HTR-8/SVneo (cell line): ENCODE data around the gene TRHDE.

Source experiments
- DNase-seq: peaks from one replicate; pipeline ENCODE4 v3.0.0; 2011; ENCODE audit warnings: low spot score, mixed read lengths; ENCODE audit not compliant: insufficient read length
- FAIRE-seq: peaks from 2 replicates; lab custom pipeline; 2011; peaks lifted over from hg19 to GRCh38; lab: Jason Lieb, UNC

TRHDE gene

DNA sequence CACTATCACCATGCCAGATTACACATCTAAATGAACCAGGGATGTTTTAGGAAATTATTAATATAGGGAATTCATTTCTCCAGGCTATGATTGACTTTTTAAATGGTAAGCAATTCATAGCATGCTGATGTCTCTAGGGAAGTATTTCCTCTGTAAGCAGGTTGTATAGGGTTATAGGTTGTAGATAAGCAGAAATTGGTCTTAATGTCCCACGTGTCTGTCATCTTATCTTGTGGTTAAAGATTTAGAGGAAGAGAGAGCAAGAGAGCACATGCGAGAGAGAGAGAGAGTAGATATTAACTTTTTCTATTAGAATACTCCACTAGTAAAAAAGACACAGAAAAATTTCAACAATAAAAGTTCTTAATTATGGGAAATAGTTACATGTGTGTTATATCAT is 32.6 kb downstream of the TRHDE start:
- DNase-seq (no peak), FAIRE-seq (no peak)

DNA sequence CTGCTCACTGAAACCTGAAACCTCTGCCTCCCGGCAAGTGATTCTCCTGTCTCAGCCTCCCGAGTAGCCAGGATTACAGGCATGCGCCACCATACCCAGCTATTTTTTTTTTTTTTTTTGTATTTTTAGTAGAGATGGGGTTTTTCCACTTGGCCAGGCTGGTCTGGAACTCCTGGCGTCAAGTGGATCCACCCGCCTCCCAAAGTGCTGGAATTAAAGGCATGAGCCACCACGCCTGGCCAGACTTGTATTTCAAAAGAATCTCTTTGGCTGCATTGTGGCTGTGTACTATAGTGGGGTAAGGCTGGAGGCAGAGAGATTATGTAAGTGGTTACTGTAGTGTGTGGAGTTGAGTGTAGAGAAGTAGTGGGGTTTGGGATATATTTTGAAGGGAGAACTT is 35.1 kb downstream of the TRHDE start:
- DNase-seq (no peak), FAIRE-seq (no peak)

DNA sequence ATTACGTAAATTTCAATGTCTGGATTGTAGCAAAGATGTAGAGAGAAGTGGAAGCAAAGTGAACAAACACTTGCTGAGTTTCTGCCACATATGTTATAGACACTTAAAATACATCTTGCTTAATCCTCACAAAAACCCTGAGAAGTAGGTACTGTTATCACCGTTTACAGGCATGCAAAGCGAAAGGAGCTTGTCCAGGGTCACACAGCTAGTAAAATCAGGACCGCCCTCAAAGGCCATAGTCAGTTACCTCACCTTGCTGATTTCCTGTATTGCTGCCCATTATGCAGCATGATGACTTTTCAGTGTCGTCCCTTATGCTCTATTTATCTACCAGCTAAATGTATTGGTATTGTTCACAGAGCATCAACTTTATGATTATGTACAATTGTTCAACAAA is 39.8 kb downstream of the TRHDE start:
- FAIRE-seq: no peak
- no peak for DNase-seq

DNA sequence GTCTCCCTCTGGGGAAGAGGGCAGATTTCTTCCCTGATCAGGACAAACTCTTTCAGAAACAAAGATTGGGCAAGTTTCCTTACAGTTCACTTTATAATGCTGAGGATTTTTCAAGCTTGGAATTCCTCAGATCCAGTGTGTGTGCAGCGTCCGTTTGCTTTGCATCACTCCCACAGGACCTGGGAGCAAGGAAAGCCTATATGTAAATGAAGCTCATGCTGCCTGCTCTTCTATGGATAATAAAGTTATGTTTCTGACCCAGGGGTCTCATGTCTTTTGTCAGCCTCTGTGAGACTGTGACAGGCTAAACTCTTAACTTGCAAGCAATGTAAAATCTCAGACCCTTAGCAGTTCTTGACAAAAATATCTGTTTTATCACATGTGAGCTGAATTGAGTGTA is 41.6 kb downstream of the TRHDE start:
- FAIRE-seq: no peak
- no peak for DNase-seq

DNA sequence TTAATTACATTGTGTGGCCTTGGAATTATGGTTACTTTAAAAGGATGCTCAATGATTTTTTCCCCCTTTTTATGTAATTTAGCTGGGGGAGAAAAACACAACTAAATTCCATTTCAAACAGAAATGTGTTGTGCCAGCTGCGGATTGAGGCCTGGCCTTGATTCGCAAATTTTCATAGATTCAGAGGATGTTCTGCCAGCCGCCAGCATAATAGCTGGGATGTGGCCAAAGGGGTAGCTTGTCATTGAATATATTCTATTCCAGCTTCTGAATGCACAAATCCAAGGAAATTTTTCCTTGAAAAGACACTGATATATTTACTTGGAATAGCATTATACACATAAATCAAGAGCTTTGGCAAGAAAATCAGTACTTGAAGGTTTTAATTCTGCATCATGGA is 43.7 kb downstream of the TRHDE start:
- DNase-seq (no peak), FAIRE-seq (no peak)

DNA sequence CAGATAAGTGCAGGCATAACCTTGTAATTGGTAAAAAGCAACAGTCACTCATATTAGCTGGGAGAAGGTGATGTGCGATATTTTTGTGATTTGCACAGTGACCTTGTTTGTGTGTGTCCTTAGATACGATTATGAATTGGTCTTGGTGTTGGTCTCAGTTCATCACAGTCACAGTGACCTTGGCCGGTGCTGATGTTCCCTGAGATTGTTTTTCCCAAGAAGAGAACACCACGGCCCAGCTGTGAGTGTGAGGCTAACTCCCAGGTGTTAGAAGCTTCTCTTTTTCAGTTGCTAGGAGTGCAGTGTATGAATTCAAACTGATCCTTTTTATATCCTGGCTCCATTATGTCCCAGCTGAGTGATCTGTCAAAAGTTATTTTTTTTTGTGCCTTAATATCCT is 46.2 kb downstream of the TRHDE start:
- no peak for DNase-seq
- no peak for FAIRE-seq

DNA sequence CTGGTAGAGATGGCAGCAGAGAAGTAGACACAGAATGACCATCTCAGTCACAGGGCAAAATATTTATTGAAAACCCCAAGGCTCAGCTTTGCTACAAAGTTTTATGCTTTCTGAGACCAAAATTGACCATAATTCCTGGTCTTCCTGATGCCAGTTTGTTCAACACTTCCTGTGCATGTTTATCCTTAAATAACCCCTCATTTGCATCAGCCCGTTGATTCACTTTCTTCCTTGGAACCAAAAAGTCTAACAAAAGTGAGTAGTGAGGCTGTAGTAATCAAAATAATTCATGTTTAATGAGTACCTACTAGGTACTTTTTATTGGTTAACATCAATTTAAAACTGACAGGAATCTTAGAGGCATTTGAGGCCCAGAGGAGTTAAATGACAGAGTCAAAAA is 51.7 kb downstream of the TRHDE start:
- DNase-seq: no peak
- no peak for FAIRE-seq

DNA sequence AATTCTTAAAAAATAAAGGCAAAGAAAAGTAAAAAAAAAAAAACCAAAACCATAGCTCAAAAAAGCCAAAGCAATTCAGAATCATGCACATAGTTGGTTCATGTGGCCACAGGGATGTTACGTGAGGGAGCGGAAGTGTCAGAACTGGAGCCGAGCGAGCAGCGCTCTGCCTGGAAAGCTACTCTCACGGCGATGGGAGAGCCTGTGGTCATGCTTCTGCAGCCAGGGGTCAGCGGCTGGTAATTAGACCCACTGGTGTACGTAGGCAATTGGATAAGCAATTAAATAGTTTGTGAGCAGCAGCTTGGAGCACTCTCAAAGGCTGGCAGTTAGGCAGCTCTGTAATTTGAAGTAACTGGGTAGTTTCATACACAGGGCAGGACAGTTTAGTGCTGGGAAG is 58.1 kb downstream of the TRHDE start:
- FAIRE-seq (no peak), DNase-seq (no peak)

DNA sequence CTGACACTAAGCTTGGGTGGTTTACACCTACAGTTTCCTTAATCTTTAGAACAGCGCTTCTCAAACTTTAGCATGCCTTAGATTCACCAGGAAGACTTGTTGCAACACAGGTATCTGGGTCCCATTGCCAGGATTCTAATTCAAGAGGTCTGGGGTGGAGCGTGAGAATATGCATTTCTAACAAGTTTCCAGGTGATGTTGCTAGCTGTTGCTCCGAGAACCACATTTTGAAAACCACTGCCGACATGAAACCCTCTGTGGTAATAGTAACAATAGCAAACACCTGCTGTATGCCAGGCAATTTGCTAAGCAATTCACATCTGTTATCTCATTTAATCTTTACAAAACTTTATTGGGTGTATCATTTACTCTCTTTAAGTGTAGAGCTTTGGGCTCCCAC is 58.6 kb downstream of the TRHDE start:
- no peak for DNase-seq
- FAIRE-seq: no peak

DNA sequence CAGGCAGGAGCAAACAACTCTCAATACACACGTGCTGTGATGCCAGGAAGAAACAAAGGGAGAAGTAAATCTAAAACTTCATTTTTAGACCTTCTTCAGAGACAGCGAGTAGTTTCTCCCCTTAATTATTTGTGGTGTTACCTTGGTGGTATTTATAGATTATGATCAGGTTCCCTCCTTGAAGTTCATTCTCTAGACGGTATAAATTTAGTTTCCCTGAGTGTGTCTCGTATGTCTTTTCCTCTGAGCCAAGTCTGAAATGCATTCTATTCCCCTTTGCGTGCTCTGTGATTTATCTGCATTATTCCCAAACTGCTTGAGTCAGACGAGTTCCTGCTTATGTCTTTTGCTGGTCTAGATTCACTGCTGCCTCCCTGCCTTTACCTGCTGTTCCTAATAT is 65.2 kb downstream of the TRHDE start:
- DNase-seq (no peak), FAIRE-seq (no peak)

DNA sequence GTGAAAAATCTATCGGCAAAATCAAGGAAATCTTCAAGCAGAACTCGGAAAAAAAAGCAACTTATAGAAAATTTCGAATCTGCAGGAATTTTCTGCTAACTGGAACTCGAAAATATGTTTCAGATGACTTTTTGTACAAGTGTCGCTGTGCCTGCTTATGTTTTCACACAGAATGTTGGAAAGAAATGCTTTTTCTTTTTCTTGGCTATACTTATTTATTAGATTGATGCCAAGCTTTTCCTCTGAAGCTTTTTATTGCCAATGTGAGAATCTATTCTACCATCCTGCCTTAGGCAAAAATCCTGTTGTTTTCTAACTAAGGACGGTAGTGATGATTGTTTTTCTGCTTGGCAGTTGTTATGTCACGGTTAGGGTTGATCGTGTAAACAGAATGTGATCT is 65.8 kb downstream of the TRHDE start:
- DNase-seq: no peak
- FAIRE-seq: no peak

DNA sequence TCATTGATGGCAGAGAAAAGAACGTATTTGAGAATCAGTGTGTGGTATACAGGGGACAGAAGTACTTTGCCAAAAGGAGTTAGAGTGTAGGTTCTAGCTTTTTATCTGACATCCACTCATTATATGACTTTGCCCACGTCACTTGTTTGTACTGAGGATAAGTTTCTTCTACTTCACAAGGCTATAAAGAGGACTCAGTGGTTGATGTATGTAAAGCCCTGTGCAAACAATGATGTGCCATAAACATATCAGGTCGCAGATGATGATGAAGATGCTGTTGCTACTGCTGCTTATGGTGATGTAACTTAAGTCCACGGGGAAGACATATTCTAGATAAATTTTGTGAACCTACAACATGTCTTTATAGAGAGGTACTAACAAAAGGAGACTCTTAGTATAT is 66.3 kb downstream of the TRHDE start:
- no peak for FAIRE-seq
- DNase-seq: no peak

DNA sequence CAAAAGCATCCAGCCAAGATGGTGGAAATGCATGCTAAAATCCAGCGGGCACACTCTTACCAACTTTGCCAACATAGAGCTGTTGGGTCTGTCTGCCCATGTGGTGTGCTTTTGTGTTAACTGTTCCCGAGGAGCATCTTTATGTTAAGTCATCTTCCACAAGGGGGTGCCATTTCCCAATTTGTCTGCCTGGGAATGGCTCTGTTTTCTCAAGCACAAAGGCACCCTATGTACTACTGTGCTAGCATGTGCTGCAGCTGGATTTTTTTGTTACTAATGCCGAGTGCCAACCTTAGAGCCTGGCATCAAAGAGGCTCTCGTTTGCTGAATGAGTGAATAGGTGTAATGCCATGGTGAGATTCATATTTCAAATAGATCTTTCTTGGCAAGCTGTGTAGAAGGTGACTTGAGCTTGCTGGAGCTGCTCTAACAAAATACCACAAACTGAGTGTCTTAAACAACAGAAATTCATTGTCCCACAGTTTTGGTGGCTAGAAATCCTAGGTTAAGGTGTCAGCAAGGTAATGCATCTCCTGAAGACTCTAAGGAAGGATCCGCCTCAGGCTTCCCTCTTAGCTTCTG is 74.3 kb downstream of the TRHDE start:
- DNase-seq: peak; percentile 13
- peak; percentile 28 for FAIRE-seq

DNA sequence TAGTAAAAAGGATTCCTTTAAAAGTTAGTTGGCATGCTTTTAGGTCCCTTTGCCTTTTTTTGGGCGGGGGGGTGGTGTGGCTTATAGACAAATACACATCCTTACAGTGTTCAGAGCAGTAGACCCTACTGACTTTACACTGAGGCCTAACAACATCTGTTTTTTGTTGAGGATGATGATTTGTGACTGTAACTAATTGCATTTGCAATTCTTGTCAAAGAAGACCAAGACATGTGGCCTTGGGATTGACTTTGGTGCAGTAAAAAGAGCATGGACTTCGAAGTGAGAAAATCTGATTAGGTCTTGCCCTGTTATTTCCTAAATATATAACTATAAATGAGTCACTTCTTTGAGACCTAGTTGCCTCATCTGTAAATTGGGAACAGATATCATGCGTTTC is 77.3 kb downstream of the TRHDE start:
- DNase-seq: no peak
- FAIRE-seq: no peak

DNA sequence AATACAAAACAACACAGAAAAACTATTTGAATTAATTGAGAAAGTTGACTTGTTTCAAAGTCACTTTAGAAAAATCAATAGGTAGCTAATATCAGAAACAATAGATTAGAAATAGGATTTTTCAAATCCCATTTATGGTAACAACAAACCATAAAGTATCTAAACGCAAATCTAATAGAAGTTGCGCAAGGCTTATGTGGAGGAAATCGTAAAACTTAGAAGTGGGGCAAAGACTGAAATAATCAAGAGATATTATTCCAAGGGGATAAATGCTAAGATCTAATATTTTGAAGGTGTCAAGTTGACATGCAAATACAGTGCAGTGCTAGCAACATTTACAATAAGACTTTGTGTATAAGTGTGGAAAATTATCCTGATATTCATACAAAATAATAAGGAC is 87.2 kb downstream of the TRHDE start:
- no peak for DNase-seq

DNA sequence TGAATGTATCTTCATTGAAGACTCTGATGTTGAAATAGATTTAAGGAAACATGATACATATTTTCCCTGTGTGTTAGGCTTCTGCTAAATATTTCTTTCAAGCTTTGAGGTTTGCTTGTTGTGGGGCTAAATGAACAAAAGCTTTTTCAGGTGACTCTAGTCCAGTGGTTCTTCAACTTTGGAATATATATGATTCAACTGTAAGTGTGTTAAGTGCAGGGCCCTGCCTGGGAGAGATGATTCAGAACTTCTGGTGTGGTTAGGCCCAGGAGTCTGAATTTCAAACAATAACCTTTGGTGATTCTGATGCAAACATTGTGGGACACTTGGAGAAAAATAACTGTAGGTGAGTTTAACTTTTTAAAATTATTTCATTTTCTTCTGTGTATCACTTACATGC is 93.0 kb downstream of the TRHDE start:
- DNase-seq (no peak), FAIRE-seq (no peak)

More for the DNA sequence above, 87.2 kb downstream of the TRHDE start:
- no peak for FAIRE-seq

DNA sequence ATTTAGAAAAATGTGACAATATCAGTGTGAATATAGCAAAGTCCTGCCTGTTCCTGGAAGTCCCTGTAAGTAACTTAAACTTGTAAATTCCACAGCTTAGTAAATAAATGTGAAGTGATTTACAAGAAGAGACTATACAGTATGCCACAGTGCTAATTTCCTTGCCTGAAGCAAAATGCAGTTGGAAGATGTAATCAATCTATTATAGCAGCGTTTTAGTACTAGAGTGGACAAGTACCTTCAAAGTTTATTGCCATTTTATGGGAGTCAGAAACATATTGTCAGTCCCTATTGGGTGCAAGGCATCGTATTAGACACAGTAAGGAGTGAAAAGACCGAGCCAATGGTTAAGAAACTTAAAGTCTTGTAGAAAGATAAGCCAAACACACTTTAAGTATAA is 94.1 kb downstream of the TRHDE start:
- DNase-seq: no peak

DNA sequence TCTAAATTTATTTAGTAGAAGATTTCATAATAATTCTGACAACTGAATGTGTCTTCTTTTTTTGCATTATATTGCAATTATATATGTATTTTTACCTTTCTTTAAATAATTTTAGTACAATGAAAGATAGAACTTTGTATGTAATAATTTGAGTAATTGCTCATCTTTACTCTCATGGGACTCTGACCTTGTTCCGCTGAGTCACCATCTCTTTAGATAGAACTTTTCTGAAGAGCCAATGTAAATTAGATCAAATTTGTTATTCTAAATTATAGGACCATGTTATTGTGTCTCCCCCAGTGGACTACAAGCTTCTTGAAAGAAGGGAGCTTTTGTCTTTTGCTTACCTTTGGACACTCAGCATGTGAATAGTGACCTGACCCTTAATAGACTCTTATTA is 96.1 kb downstream of the TRHDE start:
- FAIRE-seq (no peak), DNase-seq (no peak)

More for the DNA sequence above, 94.1 kb downstream of the TRHDE start:
- no peak for FAIRE-seq

DNA sequence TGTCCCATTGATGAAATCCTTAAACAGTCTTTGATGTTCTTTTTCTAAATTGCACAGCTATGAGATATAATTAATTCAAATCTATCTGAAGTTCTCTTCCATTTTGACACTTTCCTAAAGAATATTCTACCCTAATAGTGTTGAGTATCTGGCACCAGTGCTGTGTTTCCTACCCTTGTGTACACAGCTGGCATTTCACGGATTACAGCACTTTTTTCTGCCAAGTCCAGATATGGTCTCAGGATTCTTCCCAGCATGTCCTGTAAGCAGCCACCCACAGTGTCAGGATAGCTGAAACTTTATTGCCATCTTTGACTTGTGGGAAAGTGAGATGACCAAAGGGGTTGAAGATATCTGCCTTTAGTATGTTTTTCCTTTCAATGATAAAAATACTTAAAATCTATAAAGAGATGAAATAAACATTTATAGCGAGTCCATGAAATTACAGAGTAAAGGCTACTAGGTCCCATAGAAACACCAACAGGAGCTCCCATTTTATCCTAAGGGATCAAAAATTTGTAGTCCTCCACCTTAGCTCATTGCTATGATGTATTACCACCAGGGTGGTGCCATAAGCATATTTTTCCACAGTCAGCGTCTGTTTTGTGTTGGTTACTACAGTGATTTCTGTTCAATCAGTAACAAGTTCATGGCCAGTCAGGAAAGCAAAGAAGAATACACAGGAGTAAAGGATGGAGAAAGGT is 96.7 kb downstream of the TRHDE start:
- no peak for FAIRE-seq
- no peak for DNase-seq

DNA sequence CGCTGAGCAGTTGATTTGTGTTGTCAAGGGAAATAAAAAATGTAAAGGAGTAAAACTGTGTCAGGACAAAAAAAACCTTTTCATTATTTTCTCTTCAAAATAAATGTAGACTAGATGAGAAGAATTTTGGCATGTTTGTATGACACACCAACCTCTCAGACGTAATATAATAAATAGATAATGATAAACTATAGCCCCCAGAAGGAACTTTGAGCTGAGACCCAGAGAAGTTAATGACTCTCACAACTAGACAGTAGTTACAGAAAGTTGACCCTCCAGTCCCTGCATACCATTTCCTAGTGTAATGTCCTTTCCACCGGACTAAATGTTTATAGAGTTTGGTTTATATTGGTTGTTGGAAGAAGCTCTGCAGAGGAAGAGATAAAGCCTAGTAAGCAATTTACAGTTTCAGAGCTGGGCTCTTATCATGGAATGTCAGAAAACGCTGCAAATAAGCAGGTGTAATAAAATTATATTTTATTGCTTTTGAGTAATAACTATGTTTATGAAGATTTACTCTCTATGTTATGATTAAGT is 97.3 kb downstream of the TRHDE start:
- DNase-seq (no peak), FAIRE-seq (no peak)

DNA sequence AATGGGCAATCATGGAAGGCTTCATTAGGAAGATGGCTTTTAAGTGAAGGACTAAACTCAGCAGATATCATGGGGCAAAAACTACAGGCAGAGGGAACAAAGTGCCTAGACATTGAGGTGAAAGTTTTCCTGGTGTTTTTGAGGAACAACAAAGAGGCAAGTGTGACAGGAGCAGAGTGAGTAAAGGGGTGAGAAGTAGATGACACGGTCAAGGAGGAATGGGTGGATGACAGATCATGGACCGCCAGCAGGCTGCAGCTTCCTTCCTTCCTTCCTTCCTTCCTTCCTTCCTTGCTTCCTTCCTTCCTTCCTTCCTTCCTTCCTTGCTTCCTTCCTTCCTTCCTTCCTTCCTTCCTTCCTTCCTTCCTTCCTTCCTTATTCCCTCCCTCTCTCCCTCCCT is 108.3 kb downstream of the TRHDE start:
- no peak for FAIRE-seq
- DNase-seq: no peak

DNA sequence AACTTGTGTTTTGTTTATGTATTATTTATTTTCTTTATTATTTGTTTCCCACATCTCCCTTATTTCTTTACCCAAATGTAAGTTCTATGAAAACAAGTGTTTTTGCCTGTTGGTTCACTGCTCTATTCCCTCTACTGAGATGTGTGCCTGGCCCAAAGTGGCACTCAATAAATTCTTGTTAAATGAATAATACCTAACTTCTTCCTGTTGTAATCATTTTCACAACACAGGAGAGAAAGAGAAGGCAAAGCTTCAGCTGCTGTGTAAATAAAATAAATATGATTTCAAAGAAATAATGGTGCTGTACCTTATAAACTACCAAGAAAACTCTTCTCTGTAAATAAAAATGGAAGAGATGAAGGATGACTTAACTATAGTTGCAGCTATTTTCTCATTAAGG is 116.2 kb downstream of the TRHDE start:
- FAIRE-seq: no peak
- no peak for DNase-seq
